Measurements from ENCODE around the gene CPA4. TPM values are rescaled to one million over a fixed set of nuclear protein-coding genes. Genes with fewer than 3 reads are reported as not detected.
A peak's percentile ranks its signal among the peaks of the same experiment; 100 is the strongest.

Gene CPA4
- total RNA-seq, 1 experiment from 2014 or later: 22.1 TPM

GRCh38 chr7:130276796-130277762, 15.9 kb upstream of the CPA4 start:
- H2AFZ ChIP-seq (ENCODE audit: low read length): no peak overlapping the region
- DNase-seq: peak; percentile 40
- no peak overlapping the region for H3K4me2 ChIP-seq (ENCODE audit: low read length)
- H3K4me3 ChIP-seq (ENCODE audit: low read length): no peak overlapping the region
- H3K36me3 ChIP-seq (ENCODE audit: low read depth, low read length): no peaks in the 10 kb centered on the region
- POLR2A ChIA-PET (ENCODE audit: unreplicated experiment): interaction anchor here (0.6 kb wide), 1 partner anchor 207 kb away, joined by 5 read pairs; no protein-coding TSS in a partner anchor
- no TSS peak for BruUV-seq (replicated peaks)
- H3K9me3 ChIP-seq (ENCODE audit: low read length): no peaks in the 10 kb centered on the region
- intact Hi-C loops (cut with micrococcal nuclease): no loop called here
- no peak overlapping the region for H3K27ac ChIP-seq (ENCODE audit: low read length)
- H3F3A ChIP-seq (ENCODE audit: low read length, unreplicated experiment): no peaks in the 10 kb centered on the region
- no peak overlapping the region for H3K9ac ChIP-seq (ENCODE audit: low read length)
- H3K9me2 ChIP-seq (replicated peaks; ENCODE audit: low read length): no peaks in the 10 kb centered on the region
- CTCF ChIA-PET: no interaction called here
- no peaks in the 10 kb centered on the region for H3K79me2 ChIP-seq (ENCODE audit: low read length)
- no peaks in the 10 kb centered on the region for H3K27me3 ChIP-seq (ENCODE audit: low read length)
- no peaks in the 10 kb centered on the region for H4K20me1 ChIP-seq (ENCODE audit: low read length)
- TF ChIP-seq EZH2 (IDR thresholded peaks at IDR 0.05; ENCODE audit: low read length, unreplicated experiment) (no peak), CTCF (conservative IDR thresholded peaks at IDR 0.05; ENCODE audit: low read depth, low read length) (no peak), EZH2phosphoT487 (IDR thresholded peaks at IDR 0.05; ENCODE audit: borderline replicate concordance, low read length) (no peak)
- peak; percentile 38 for ATAC-seq
- H3K4me1 ChIP-seq (ENCODE audit: insufficient read depth, low read length): peaks cover 33% of the 10 kb centered on the region

GRCh38 chr7:130277763-130278643, 15.0 kb upstream of the CPA4 start:
- ChIA-PET CTCF (no interaction called here), POLR2A (ENCODE audit: unreplicated experiment) (interaction anchor here (0.6 kb wide), 1 partner anchor 208 kb away, joined by 5 read pairs; no protein-coding TSS in a partner anchor)
- TF ChIP-seq EZH2 (IDR thresholded peaks at IDR 0.05; ENCODE audit: low read length, unreplicated experiment) (no peak), CTCF (conservative IDR thresholded peaks at IDR 0.05; ENCODE audit: low read depth, low read length) (peak; percentile 44), EZH2phosphoT487 (IDR thresholded peaks at IDR 0.05; ENCODE audit: borderline replicate concordance, low read length) (no peak)
- Histone ChIP-seq H3K4me3 (ENCODE audit: low read length) (no peak overlapping the region), H3K79me2 (ENCODE audit: low read length) (no peaks in the 10 kb centered on the region), H2AFZ (ENCODE audit: low read length) (no peak overlapping the region), H3K27ac (ENCODE audit: low read length) (no peak overlapping the region), H3K4me1 (ENCODE audit: insufficient read depth, low read length) (peaks cover 33% of the 10 kb centered on the region), H3K27me3 (ENCODE audit: low read length) (no peaks in the 10 kb centered on the region), H3K36me3 (ENCODE audit: low read depth, low read length) (no peaks in the 10 kb centered on the region), H3K9me3 (ENCODE audit: low read length) (no peaks in the 10 kb centered on the region), H3K9ac (ENCODE audit: low read length) (no peak overlapping the region), H3F3A (ENCODE audit: low read length, unreplicated experiment) (no peaks in the 10 kb centered on the region), H3K4me2 (ENCODE audit: low read length) (no peak overlapping the region), H4K20me1 (ENCODE audit: low read length) (no peaks in the 10 kb centered on the region), H3K9me2 (replicated peaks; ENCODE audit: low read length) (no peaks in the 10 kb centered on the region)
- ATAC-seq: peak; percentile 33; the same call in 1 of the 2 replicates
- BruUV-seq (replicated peaks): no TSS peak
- intact Hi-C loops (cut with micrococcal nuclease): no loop called here
- peak; percentile 24 for DNase-seq

All from PC-3 (cell line).